ENCODE measurements around the gene DIAPH2. TPM values are rescaled to one million over a fixed set of nuclear protein-coding genes. Genes with fewer than 3 reads are reported as not detected.
"Not testable (repeated sequence)": the region's sequence is repeated elsewhere in the genome, so short reads cannot be mapped to it uniquely, and the experiment has no call there.

The DIAPH2 gene
- total RNA-seq, 2 donors from 2014 or later, result 29.7 to 31.7 TPM

- no peak for DNase-seq (ENCODE audit: low spot score)
- peak overlapping the region in 1 of 2 donors; percentile 18 for H3K27ac Mint-ChIP-seq
- H3K4me3 Mint-ChIP-seq, result no peak overlapping the region
- peaks cover 8 to 9% of the 10 kb centered on the region in 2 donors for H3K4me1 Mint-ChIP-seq (ENCODE audit: low read depth in 2 of 2)
- H3K9me3 Mint-ChIP-seq, result no peaks in the 10 kb centered on the region
- H3K27me3 Mint-ChIP-seq, result peaks cover 0 to 9% of the 10 kb centered on the region in 2 donors
- ATAC-seq, result no peak
- peaks cover 5% of the 10 kb centered on the region for H3K36me3 Mint-ChIP-seq
Measured at GRCh38 chrX:96700625-96701024, 16.0 kb downstream of the DIAPH2 start.

DNA sequence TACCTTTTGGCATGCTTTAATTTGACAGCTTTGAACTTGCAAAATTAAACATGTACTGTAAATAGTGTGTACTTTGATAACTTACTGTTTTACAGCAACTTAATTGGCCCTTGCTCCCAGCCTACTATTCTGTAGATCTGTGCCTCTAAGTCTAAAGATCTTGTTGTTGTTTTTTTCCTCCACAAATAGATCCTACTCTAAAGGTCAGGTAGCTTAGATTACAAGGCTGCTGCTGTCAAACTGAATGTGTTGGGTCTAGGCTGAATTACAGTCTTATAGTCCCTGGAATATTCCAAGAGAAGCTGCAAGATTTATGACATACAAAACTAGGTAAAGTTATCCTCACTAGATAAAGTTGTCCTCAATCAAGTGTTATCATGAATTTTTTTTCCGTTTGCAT is 18.7 kb downstream of the DIAPH2 start:
- no peak for ATAC-seq
- H3K36me3 Mint-ChIP-seq, result peaks cover 5% of the 10 kb centered on the region
- H3K4me1 Mint-ChIP-seq (ENCODE audit: low read depth in 2 of 2), result peaks cover 13 to 16% of the 10 kb centered on the region in 2 donors
- no peak for DNase-seq (ENCODE audit: low spot score)
- peaks cover 0 to 7% of the 10 kb centered on the region in 2 donors for H3K27me3 Mint-ChIP-seq
- no peaks in the 10 kb centered on the region for H3K9me3 Mint-ChIP-seq
- no peak overlapping the region for H3K27ac Mint-ChIP-seq
- no peak overlapping the region for H3K4me3 Mint-ChIP-seq

- DNase-seq (ENCODE audit: low spot score) (no peak), ATAC-seq (no peak)
- H3K9me3 Mint-ChIP-seq, result no peaks in the 10 kb centered on the region
- no peak overlapping the region for H3K27ac Mint-ChIP-seq
- no peak overlapping the region for H3K4me3 Mint-ChIP-seq
- H3K27me3 Mint-ChIP-seq, result peaks cover 0 to 7% of the 10 kb centered on the region in 2 donors
- H3K4me1 Mint-ChIP-seq (ENCODE audit: low read depth in 2 of 2), result peaks cover 13 to 16% of the 10 kb centered on the region in 2 donors
- peaks cover 5% of the 10 kb centered on the region for H3K36me3 Mint-ChIP-seq
Measured at GRCh38 chrX:96703816-96704215, 19.2 kb downstream of the DIAPH2 start.

GRCh38 chrX:96704629-96705028 is 20.0 kb downstream of the DIAPH2 start:
- DNase-seq (ENCODE audit: low spot score), result no peak
- no peak overlapping the region for H3K27ac Mint-ChIP-seq
- no peaks in the 10 kb centered on the region for H3K9me3 Mint-ChIP-seq
- H3K27me3 Mint-ChIP-seq, result peaks cover 0 to 7% of the 10 kb centered on the region in 2 donors
- H3K36me3 Mint-ChIP-seq, result peaks cover 5% of the 10 kb centered on the region
- peaks cover 13 to 16% of the 10 kb centered on the region in 2 donors for H3K4me1 Mint-ChIP-seq (ENCODE audit: low read depth in 2 of 2)
- no peak for ATAC-seq
- H3K4me3 Mint-ChIP-seq, result no peak overlapping the region

DNA sequence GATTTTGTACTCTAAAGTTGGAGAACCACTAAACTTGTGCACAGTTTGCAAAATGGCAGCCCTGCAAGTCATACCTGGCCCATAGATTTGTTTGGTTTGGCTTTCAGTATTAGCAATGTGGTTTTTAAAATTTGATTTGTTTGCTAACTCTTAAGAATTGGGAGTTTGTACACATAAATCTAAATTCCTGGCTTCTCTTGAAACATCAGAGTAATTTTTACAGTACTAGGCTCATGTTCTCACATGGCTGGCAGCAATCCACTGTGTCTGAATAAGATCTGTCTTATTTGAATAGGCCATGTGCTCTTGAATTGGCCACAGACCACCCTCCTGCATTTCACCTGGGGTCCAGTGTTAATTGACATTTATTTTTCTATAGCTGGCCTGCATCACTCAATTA is 21.3 kb downstream of the DIAPH2 start:
- Mint-ChIP-seq H3K27ac (no peak overlapping the region), H3K36me3 (no peaks in the 10 kb centered on the region), H3K4me1 (ENCODE audit: low read depth in 2 of 2) (peaks cover 9% of the 10 kb centered on the region in 2 donors), H3K4me3 (no peak overlapping the region), H3K27me3 (peaks cover 0 to 5% of the 10 kb centered on the region in 2 donors), H3K9me3 (no peaks in the 10 kb centered on the region)
- ATAC-seq (no peak), DNase-seq (ENCODE audit: low spot score) (no peak)

DNA sequence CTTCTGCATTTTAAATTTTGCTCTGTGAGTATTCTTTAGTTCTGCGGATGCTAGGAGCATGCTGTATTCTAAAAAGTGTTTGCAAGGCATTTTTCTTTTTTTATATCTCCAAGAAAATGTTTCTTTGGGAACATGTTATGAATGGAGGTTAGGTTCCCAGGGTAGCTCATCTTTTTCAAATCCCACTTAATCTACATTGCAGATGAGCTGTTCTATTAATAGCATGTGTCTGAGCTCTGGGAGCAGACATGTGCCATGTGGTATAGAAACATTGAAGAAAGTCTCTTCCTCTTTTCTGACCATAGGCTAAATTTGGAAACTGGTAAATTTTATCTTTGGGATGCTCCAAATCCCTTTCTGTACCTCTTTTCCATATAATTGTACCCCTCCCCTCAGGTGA is 23.2 kb downstream of the DIAPH2 start:
- Mint-ChIP-seq H3K36me3 (no peaks in the 10 kb centered on the region), H3K4me1 (ENCODE audit: low read depth in 2 of 2) (peaks cover 7 to 9% of the 10 kb centered on the region in 2 donors)

GRCh38 chrX:96710031-96710430 is 25.4 kb downstream of the DIAPH2 start:
- DNase-seq (ENCODE audit: low spot score) (no peak), ATAC-seq (no peak)
- no peak overlapping the region for H3K27ac Mint-ChIP-seq
- peaks cover 7 to 9% of the 10 kb centered on the region in 2 donors for H3K4me1 Mint-ChIP-seq (ENCODE audit: low read depth in 2 of 2)
- H3K9me3 Mint-ChIP-seq, result no peaks in the 10 kb centered on the region
- peaks cover 5% of the 10 kb centered on the region for H3K36me3 Mint-ChIP-seq
- H3K4me3 Mint-ChIP-seq, result no peak overlapping the region
- H3K27me3 Mint-ChIP-seq, result peaks cover 0 to 3% of the 10 kb centered on the region in 2 donors

More for the DNA sequence above, 23.2 kb downstream of the DIAPH2 start:
- peak overlapping the region in 1 of 2 donors; percentile 50 for H3K27ac Mint-ChIP-seq
- ATAC-seq (no peak), DNase-seq (ENCODE audit: low spot score) (no peak)
- H3K27me3 Mint-ChIP-seq, result no peaks in the 10 kb centered on the region
- no peaks in the 10 kb centered on the region for H3K9me3 Mint-ChIP-seq
- H3K4me3 Mint-ChIP-seq, result no peak overlapping the region

DNA sequence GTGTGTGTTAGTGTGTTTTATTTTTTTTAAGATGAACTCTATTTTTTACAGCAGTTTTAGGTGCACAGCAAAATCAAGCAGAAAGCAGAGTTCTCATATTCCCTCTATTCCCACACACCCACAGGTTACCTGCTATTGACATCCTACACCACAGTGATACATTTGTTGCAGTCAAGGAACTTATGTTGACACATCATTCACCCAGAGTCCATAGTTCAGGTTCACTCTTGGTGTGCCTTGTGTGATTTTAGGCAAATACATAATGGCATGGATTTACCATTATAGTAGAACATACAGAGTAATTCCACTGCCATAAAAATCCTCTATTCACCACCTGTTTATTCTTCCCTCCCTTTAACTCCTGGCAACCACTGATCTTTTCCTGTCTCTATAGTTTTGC is 28.7 kb downstream of the DIAPH2 start:
- Mint-ChIP-seq H3K4me3 (no peak overlapping the region), H3K9me3 (no peaks in the 10 kb centered on the region), H3K4me1 (ENCODE audit: low read depth in 2 of 2) (peaks cover 0 to 5% of the 10 kb centered on the region in 2 donors), H3K27me3 (peaks cover 0 to 3% of the 10 kb centered on the region in 2 donors), H3K27ac (no peak overlapping the region), H3K36me3 (peaks cover 5% of the 10 kb centered on the region)
- ATAC-seq (no peak), DNase-seq (ENCODE audit: low spot score) (no peak)

GRCh38 chrX:96714393-96714792 is 29.8 kb downstream of the DIAPH2 start:
- H3K27me3 Mint-ChIP-seq; H3K36me3 Mint-ChIP-seq; H3K4me3 Mint-ChIP-seq; ATAC-seq; DNase-seq (ENCODE audit: low spot score); H3K4me1 Mint-ChIP-seq (ENCODE audit: low read depth in 2 of 2); H3K9me3 Mint-ChIP-seq; H3K27ac Mint-ChIP-seq: not testable (repeated sequence)

GRCh38 chrX:96715481-96715880 is 30.8 kb downstream of the DIAPH2 start:
- DNase-seq (ENCODE audit: low spot score) (no peak), ATAC-seq (no peak)
- Mint-ChIP-seq H3K4me3 (no peak overlapping the region), H3K27ac (no peak overlapping the region), H3K4me1 (ENCODE audit: low read depth in 2 of 2) (peaks cover 0 to 7% of the 10 kb centered on the region in 2 donors), H3K9me3 (no peaks in the 10 kb centered on the region), H3K27me3 (peaks cover 0 to 3% of the 10 kb centered on the region in 2 donors), H3K36me3 (peaks cover 10% of the 10 kb centered on the region)

DNA sequence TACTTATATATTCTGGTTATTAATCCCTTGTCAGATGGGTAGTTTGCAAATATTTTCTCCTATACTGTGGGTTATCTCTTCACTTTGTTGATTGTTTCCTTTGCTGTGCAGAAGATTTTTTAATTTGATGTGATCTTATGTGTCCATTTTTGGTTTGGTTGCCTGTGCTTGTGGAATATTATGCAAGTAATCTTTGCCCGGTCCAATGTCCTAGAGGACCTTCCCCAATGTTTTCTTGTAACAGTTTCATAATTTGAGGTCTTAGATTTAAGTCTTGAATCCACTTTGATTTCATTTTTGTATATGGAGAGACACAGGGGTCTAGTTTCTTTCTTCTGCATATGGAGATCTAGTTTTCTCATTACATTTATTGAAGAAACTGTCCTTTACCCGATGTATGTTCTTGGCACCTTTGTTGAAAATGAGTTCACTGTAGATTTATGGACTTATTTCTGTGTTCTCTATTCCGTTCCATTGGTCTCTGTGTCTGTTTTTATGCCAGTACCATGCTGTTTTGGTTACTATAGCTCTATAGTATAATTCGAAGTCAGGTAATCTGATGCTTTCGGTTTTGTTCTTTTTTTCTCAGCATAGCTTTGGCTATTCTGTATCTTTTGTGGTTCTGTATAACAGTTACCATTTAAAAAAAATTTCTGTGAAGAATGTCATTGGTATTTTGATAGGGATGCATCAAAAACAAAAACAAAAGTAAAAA is 34.7 kb downstream of the DIAPH2 start:
- Mint-ChIP-seq H3K4me1 (ENCODE audit: low read depth in 2 of 2) (peaks cover 0 to 12% of the 10 kb centered on the region in 2 donors), H3K27me3 (peaks cover 0 to 2% of the 10 kb centered on the region in 2 donors), H3K36me3 (peaks cover 4% of the 10 kb centered on the region), H3K27ac (no peak overlapping the region), H3K9me3 (no peaks in the 10 kb centered on the region), H3K4me3 (no peak overlapping the region)
- no peak for DNase-seq (ENCODE audit: low spot score)
- no peak for ATAC-seq

DNA sequence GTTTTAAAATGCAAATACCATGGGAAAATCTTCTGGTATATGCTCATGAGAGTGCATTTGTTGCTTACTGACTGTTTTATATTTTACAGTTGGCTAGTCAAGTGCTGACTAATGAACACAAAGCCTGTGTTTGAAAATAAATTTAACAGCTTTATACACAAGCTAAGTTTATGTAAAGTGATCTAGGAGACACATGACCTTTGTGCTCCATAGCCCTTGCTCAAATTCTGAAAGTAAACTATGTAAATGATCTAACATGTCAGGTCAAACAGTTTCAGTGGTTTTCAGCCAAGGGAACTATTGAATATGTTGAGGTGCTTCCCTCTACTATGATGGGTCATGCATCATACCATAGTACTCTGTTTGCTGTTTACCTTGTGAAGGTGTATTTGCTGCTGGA is 36.7 kb downstream of the DIAPH2 start:
- no peak for DNase-seq (ENCODE audit: low spot score)
- Mint-ChIP-seq H3K4me3 (no peak overlapping the region), H3K9me3 (no peaks in the 10 kb centered on the region), H3K4me1 (ENCODE audit: low read depth in 2 of 2) (peaks cover 0 to 7% of the 10 kb centered on the region in 2 donors), H3K27me3 (peaks cover 0 to 2% of the 10 kb centered on the region in 2 donors), H3K36me3 (peaks cover 4% of the 10 kb centered on the region), H3K27ac (no peak overlapping the region)
- ATAC-seq, result peak in 1 of 2 donors; percentile 61

DNA sequence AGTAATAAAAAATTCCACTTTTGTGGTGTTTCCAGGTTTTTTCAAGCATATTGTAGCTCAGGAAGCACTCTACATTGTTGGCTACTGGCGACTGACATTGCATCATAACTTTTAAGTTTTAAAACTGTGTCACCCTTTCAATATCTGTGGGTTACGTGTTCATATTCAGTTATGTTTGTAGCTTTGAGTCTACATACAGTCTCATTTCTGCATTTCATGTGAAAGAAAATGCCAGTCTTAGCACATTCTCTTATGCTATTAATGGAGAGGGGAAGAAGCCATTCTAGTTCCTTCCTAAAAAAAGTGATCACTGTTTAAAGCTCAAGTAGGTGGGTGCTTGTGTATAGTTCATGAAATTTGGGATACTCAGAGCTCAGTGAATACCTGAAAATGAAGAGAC is 38.1 kb downstream of the DIAPH2 start:
- no peaks in the 10 kb centered on the region for H3K9me3 Mint-ChIP-seq
- peaks cover 4% of the 10 kb centered on the region for H3K36me3 Mint-ChIP-seq
- no peak overlapping the region for H3K4me3 Mint-ChIP-seq
- no peak for ATAC-seq
- no peak overlapping the region for H3K27ac Mint-ChIP-seq
- H3K27me3 Mint-ChIP-seq, result peaks cover 0 to 2% of the 10 kb centered on the region in 2 donors
- H3K4me1 Mint-ChIP-seq (ENCODE audit: low read depth in 2 of 2), result peaks cover 8 to 14% of the 10 kb centered on the region in 2 donors
- DNase-seq (ENCODE audit: low spot score), result no peak

- peaks cover 6 to 15% of the 10 kb centered on the region in 2 donors for H3K4me1 Mint-ChIP-seq (ENCODE audit: low read depth in 2 of 2)
- ATAC-seq, result no peak
- no peaks in the 10 kb centered on the region for H3K36me3 Mint-ChIP-seq
- H3K27ac Mint-ChIP-seq, result no peak overlapping the region
- H3K9me3 Mint-ChIP-seq, result peaks cover 3% of the 10 kb centered on the region
- H3K27me3 Mint-ChIP-seq, result no peaks in the 10 kb centered on the region
- H3K4me3 Mint-ChIP-seq, result no peak overlapping the region
- no peak for DNase-seq (ENCODE audit: low spot score)
Measured at GRCh38 chrX:96729053-96729452, 44.4 kb downstream of the DIAPH2 start.

Data from natural killer cell treated with Interleukin-12 subunit alpha and Interleukin-12 subunit beta and Interleukin-15 and Interleukin-18, amount 100 ng/mL, for 72 hours (primary cell).